GM12892 (cell line): Measurements from ENCODE around the gene TRIM63.

Experiments used
- POLR2A ChIP-seq: IDR thresholded peaks from 2 replicates; pipeline ENCODE4 v1.6.1; 2011; ENCODE audit warnings: low read depth, low read length, control low read depth
- POLR2AphosphoS5 ChIP-seq: IDR thresholded peaks from 2 replicates; pipeline ENCODE4 v1.6.1; 2011; ENCODE audit warnings: low read depth, low read length, control low read depth
- TAF1 ChIP-seq: IDR thresholded peaks from 2 replicates; pipeline ENCODE4 v1.6.1; 2011; ENCODE audit warnings: low read depth, mild to moderate bottlenecking, control low read depth, low read length, borderline replicate concordance

GRCh38 chr1:26077524-26077923 is 10.1 kb upstream of the TRIM63 start:
- no peak for TF ChIP-seq POLR2AphosphoS5
- TF ChIP-seq TAF1, result no peak
- TF ChIP-seq POLR2A, result no peak
